Measurements from ENCODE around the gene SERPINB1. TPM values are rescaled to one million over a fixed set of nuclear protein-coding genes. Genes with fewer than 3 reads are reported as not detected.

The SERPINB1 gene
- total and polyA plus RNA-seq, 2 donors (not counting 3 experiments of a cell fraction or from before 2014, with no cell fraction given): 6.7 to 24.0 TPM

DNA sequence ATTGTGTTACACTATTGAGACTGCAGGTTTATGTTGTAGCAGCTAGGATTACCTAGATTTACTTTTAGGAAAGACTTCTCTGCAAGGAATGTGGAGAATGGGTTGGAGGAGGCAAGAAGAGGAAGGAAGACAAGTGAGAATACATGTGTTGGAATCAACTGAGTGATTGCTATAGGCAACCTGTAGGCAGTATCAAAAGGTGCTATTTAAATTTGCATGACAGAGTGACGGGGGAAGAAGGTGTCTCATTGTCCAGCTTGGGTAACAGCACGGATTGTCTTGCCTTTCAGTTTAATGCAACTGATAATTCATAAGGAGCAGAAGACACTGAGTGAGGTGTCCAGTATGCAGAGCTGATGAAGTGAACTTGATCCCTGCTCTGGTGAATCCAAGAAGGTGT is 42.0 kb upstream of the SERPINB1 start:
- TF ChIP-seq POLR2A (IDR thresholded peaks at IDR 0.05; ENCODE audit: low read depth, low read length): no peak
- TF ChIP-seq FOS (IDR thresholded peaks at IDR 0.05; ENCODE audit: borderline replicate concordance, insufficient read depth, low read length): no peak
- TF ChIP-seq CTCF (IDR thresholded peaks at IDR 0.05; ENCODE audit: extremely low read depth in 1 of 2, insufficient read depth in 1 of 2, low read depth in 1 of 2, low read length in 2 of 2): no peak
- no peak for TF ChIP-seq EZH2 (IDR thresholded peaks at IDR 0.05; ENCODE audit: borderline replicate concordance, low read depth, low read length, severe bottlenecking)
- TF ChIP-seq GATA2 (IDR thresholded peaks at IDR 0.05; ENCODE audit: insufficient read depth, insufficient read length, low read depth, low read length): no peak
- TF ChIP-seq, protein P1, sequence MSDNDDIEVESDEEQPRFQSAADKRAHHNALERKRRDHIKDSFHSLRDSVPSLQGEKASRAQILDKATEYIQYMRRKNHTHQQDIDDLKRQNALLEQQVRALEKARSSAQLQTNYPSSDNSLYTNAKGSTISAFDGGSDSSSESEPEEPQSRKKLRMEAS (IDR thresholded peaks at IDR 0.05; ENCODE audit: insufficient read depth, insufficient read length): no peak
- TF ChIP-seq JUN (IDR thresholded peaks at IDR 0.05; ENCODE audit: borderline replicate concordance, insufficient read depth, insufficient read length, low read depth): no peak
- no peak for TF ChIP-seq MYC (IDR thresholded peaks at IDR 0.05; ENCODE audit: low read depth, low read length)
- TF ChIP-seq POLR2AphosphoS5 (IDR thresholded peaks at IDR 0.05; ENCODE audit: insufficient read depth, low read depth, low read length): no peak
- CTCF ChIA-PET: interaction anchor here (0.8 to 1.4 kb wide), 2 partner anchors 21 to 92 kb away, joined by 3 read pairs; no protein-coding TSS in a partner anchor
- Histone ChIP-seq H3K4me3 (replicated peaks in 1 of 3; ENCODE audit: insufficient read depth in 1 of 3, low read depth in 1 of 3, low read length in 3 of 3) (no peak overlapping the region), H3K9ac (replicated peaks; ENCODE audit: extremely low read depth, insufficient read depth, low read length) (no peak overlapping the region), H3K4me1 (ENCODE audit: control insufficient read depth, extremely low read depth, insufficient read depth, low read length) (no peaks in the 10 kb centered on the region), H2AFZ (ENCODE audit: low read depth, low read length) (no peak overlapping the region), H3K9me3 (replicated peaks; ENCODE audit: control insufficient read depth, insufficient read depth, low read length) (no peaks in the 10 kb centered on the region), H3K27me3 (ENCODE audit: control insufficient read depth in 2 of 2, insufficient read depth in 2 of 2, low read length in 2 of 2) (no peaks in the 10 kb centered on the region), H3K27ac (ENCODE audit: insufficient read depth, low read depth, low read length) (no peak overlapping the region), H3K9me1 (replicated peaks; ENCODE audit: control insufficient read depth, extremely low read depth, insufficient read depth, low read length) (no peaks in the 10 kb centered on the region), H3K36me3 (ENCODE audit: control insufficient read depth in 2 of 2, extremely low read depth in 1 of 2, insufficient read depth in 2 of 2, low read length in 2 of 2) (no peaks in the 10 kb centered on the region), H3K4me2 (ENCODE audit: insufficient read depth, low read length) (no peak overlapping the region), H3K79me2 (ENCODE audit: control insufficient read depth, insufficient read depth, low read length) (no peaks in the 10 kb centered on the region), H4K20me1 (replicated peaks; ENCODE audit: control insufficient read depth, extremely low read depth, insufficient read depth, low read length) (no peaks in the 10 kb centered on the region)
- POLR2A ChIA-PET: no interaction called here
- FAIRE-seq: no peak
- dilution Hi-C loops (cut with MboI; ENCODE audit: extremely low pct_ligation_motif_present, low sequenced_read_pairs) (no loop called here), intact Hi-C loops (cut with micrococcal nuclease) (no loop called here)
- no peak for DNase-seq (ENCODE audit: low read depth, low spot score)
- no TSS peak for BruUV-seq (replicated peaks)

All from endothelial cell of umbilical vein (primary cell).